IMR-90 (cell line): ENCODE data around the gene ZFYVE28. TPM values are rescaled to one million over a fixed set of nuclear protein-coding genes. Genes with fewer than 3 reads are reported as not detected.

Experiments
- ATAC-seq: fragments of 200-7000 bp; cut with Tn5 transposase; 2 replicates; pipeline ENCODE4 v1.9.1; 2020; ENCODE audit warnings: low read depth, mild to moderate bottlenecking, moderate library complexity
- BruUV-seq: library from RNA; stranded (reverse); fragments of 400-500 nt; replicated peaks from 2 replicates; lab custom pipeline; 2021; lab: Mats Ljungman, UMichigan
- CTCF ChIA-PET: fragments of 300-600 bp; formaldehyde crosslinking; extraction: SDS; loops from one replicate; lab custom pipeline; 2021; ENCODE audit warnings: antibody characterized with exemption; lab: Yijun Ruan, JAX
- POLR2A ChIA-PET: fragments of 300-600 bp; sonication (Branson Sonifier 250); formaldehyde crosslinking; loops from one replicate; lab custom pipeline; 2022; ENCODE audit warnings: antibody characterized with exemption; ENCODE audit not compliant: unreplicated experiment; lab: Charles Lee
- DNase-seq: peaks from one replicate; pipeline ENCODE4 v3.0.0; 2013
- H2AFZ ChIP-seq: replicated peaks from 2 replicates; pipeline ENCODE3; 2013; ENCODE audit warnings: low read length, mild to moderate bottlenecking; ENCODE audit not compliant: poor library complexity
- H2AK5ac ChIP-seq: 2 replicates; pipeline ENCODE4 v1.6.1; 2013; ENCODE audit warnings: low read depth, low read length, inconsistent platforms
- H2AK9ac ChIP-seq: replicated peaks from 2 replicates; pipeline ENCODE3; 2013; ENCODE audit warnings: mild to moderate bottlenecking, low read depth, low read length, moderate library complexity; ENCODE audit not compliant: poor library complexity
- H2BK120ac ChIP-seq: 2 replicates; pipeline ENCODE4 v1.6.1; 2013; ENCODE audit warnings: low read depth, low read length, inconsistent platforms
- H2BK15ac ChIP-seq: 3 replicates; pipeline ENCODE4 v1.6.1; 2013; ENCODE audit warnings: low read depth, low read length, inconsistent platforms
- H2BK20ac ChIP-seq: 2 replicates; pipeline ENCODE4 v1.6.1; 2013; ENCODE audit warnings: low read depth, mild to moderate bottlenecking, inconsistent platforms, low read length, moderate library complexity
- H2BK5ac ChIP-seq: 2 replicates; pipeline ENCODE4 v1.6.1; 2013; ENCODE audit warnings: mild to moderate bottlenecking, low read depth, low read length, inconsistent platforms; ENCODE audit not compliant: poor library complexity, severe bottlenecking
- H3K14ac ChIP-seq: replicated peaks from 2 replicates; pipeline ENCODE4 v1.6.1; 2013; ENCODE audit warnings: low read depth, low read length, inconsistent platforms
- H3K18ac ChIP-seq: 2 replicates; pipeline ENCODE4 v1.6.1; 2013; ENCODE audit warnings: low read depth, low read length, control low read depth
- H3K23ac ChIP-seq: 2 replicates; pipeline ENCODE4 v1.6.1; 2013; ENCODE audit warnings: low read depth, low read length, inconsistent platforms
- H3K27ac ChIP-seq: 2 replicates; pipeline ENCODE4 v1.5.1; 2013; ENCODE audit warnings: mild to moderate bottlenecking, control low read depth, low read length; ENCODE audit not compliant: insufficient read depth
- H3K27me3 ChIP-seq: 2 replicates; pipeline ENCODE4 v1.6.1; 2013; ENCODE audit warnings: low read length; ENCODE audit not compliant: control insufficient read depth, insufficient read depth
- H3K36me3 ChIP-seq: 2 replicates; pipeline ENCODE4 v1.6.1; 2013; ENCODE audit warnings: low read length, mixed read lengths; ENCODE audit not compliant: control insufficient read depth, insufficient read depth
- H3K4ac ChIP-seq: 2 replicates; pipeline ENCODE4 v1.6.1; 2013; ENCODE audit warnings: low read depth, low read length, inconsistent platforms
- H3K4me1 ChIP-seq: 2 replicates; pipeline ENCODE4 v1.6.1; 2013; ENCODE audit warnings: low read length, mixed read lengths; ENCODE audit not compliant: control insufficient read depth, insufficient read depth
- H3K4me2 ChIP-seq: 2 replicates; pipeline ENCODE4 v1.6.1; 2013; ENCODE audit warnings: low read depth, mild to moderate bottlenecking, control low read depth, low read length, moderate library complexity
- H3K4me3 ChIP-seq: 2 replicates; pipeline ENCODE4 v1.5.1; 2013; ENCODE audit warnings: low read depth, mild to moderate bottlenecking, control low read depth, low read length, moderate library complexity; ENCODE audit not compliant: insufficient read depth
- H3K56ac ChIP-seq: 2 replicates; pipeline ENCODE4 v1.6.1; 2013; ENCODE audit warnings: low read length, inconsistent platforms; ENCODE audit not compliant: insufficient read depth; ENCODE audit errors: extremely low read depth
- H3K79me1 ChIP-seq, 2 experiments: 2 replicates each; pipeline ENCODE4 v1.6.1; 2013; ENCODE audit warnings: low read length in 2 of 2, inconsistent platforms in 1 of 2, low read depth in 1 of 2
- H3K9ac ChIP-seq: 2 replicates; pipeline ENCODE4 v1.6.1; 2013; ENCODE audit warnings: low read depth, low read length, control low read depth
- H3K9me1 ChIP-seq: 2 replicates; pipeline ENCODE4 v1.6.1; 2013; ENCODE audit warnings: low read length, inconsistent platforms; ENCODE audit not compliant: insufficient read depth
- H3K9me3 ChIP-seq: 2 replicates; pipeline ENCODE4 v1.6.1; 2013; ENCODE audit warnings: low read length; ENCODE audit not compliant: control insufficient read depth, insufficient read depth
- H4K20me1 ChIP-seq: 2 replicates; pipeline ENCODE4 v1.6.1; 2013; ENCODE audit warnings: low read length, inconsistent platforms; ENCODE audit not compliant: insufficient read depth
- H4K5ac ChIP-seq: 2 replicates; pipeline ENCODE4 v1.6.1; 2013; ENCODE audit warnings: mild to moderate bottlenecking, low read depth, low read length, control low read depth
- H4K8ac ChIP-seq, 2 experiments: 2 replicates each; pipeline ENCODE4 v1.6.1; 2013; ENCODE audit warnings: low read depth in 2 of 2, low read length in 2 of 2, control low read depth in 1 of 2, inconsistent platforms in 1 of 2
- H4K91ac ChIP-seq: 2 replicates; pipeline ENCODE4 v1.6.1; 2013; ENCODE audit warnings: low read depth, low read length, inconsistent platforms; ENCODE audit not compliant: insufficient read depth
- NFE2L2 ChIP-seq: fragments of 150-350 bp; IDR thresholded peaks from 2 replicates; pipeline ENCODE4 v1.6.1; 2016; ENCODE audit warnings: low read depth, mild to moderate bottlenecking, low read length
- POLR2A ChIP-seq: IDR thresholded peaks from 2 replicates; pipeline ENCODE4 v1.6.1; 2012; ENCODE audit warnings: mild to moderate bottlenecking, low read depth, low read length
- RFX5 ChIP-seq: IDR thresholded peaks from 2 replicates; pipeline ENCODE4 v1.8.0; 2012; ENCODE audit warnings: low read depth, mild to moderate bottlenecking, low read length, moderate library complexity
- WGBS, 2 experiments: methylation state at CpG; one replicate each; pipeline versions ENCODE4 v1.1.5 to v1.1.7; 2013; ENCODE audit warnings: missing lambda C conversion rate in 2 of 2; ENCODE audit not compliant: insufficient read length in 1 of 2; ENCODE audit errors: extremely low coverage in 2 of 2; 5-methylcytosine and 5-hydroxymethylcytosine counted together
- dilution Hi-C: fragments of 300-500 bp; cut with HindIII; formaldehyde crosslinking; loops from one replicate; pipeline ENCODE4 v1.14.3; 2018; ENCODE audit warnings: low sequenced_read_pairs; ENCODE audit not compliant: unreplicated experiment
- in situ Hi-C: fragments of 300-500 bp; cut with MboI; formaldehyde crosslinking; loops from 3 replicates; pipeline ENCODE4 v1.14.3; 2019; ENCODE audit warnings: low sequenced_read_pairs, inconsistent platforms, mixed read lengths
- intact Hi-C: fragments of 100-400 bp; cut with micrococcal nuclease; formaldehyde crosslinking; loops from 2 replicates; pipeline ENCODE4 v1.10.0; 2022
- polyA plus RNA-seq, 3 experiments: library from polyadenylated mRNA; depleted of rRNA; stranded (reverse); fragments of >200 nt; gene quantifications; 2 replicates each; pipeline ENCODE4 v1.2.3, GENCODE V29; 2012; ENCODE audit warnings: low replicate concordance in 1 of 3
- total RNA-seq: library from RNA; depleted of rRNA; stranded (reverse); fragments of >200 nt; gene quantifications from 2 replicates; pipeline ENCODE4 v1.2.3, GENCODE V29; 2012

The ZFYVE28 gene
- total and polyA plus RNA-seq, 2 of the 4 experiments (the other 2 are of a cell fraction), result 0.36 to 1.2 TPM

- H3K23ac ChIP-seq, result peak within 1 kb of the TSS; percentile 92
- ChIA-PET CTCF (no interaction called here), POLR2A (no interaction called here)
- peak within 1 kb of the TSS; percentile 83 for H3K4me2 ChIP-seq
- in situ Hi-C loops (no loop called here), intact Hi-C loops (loop anchor here (5.0 to 10.0 kb wide), 3 partner anchors 91 to 206 kb away; partner anchors contain the start of genes CFAP99, RNF4 and ZFYVE28), dilution Hi-C loops (no loop called here)
- peak within 1 kb of the TSS; percentile 99 for H2AK9ac ChIP-seq
- H2BK120ac ChIP-seq, result peak within 1 kb of the TSS; percentile 56
- peak within 1 kb of the TSS; percentile 76 for H4K5ac ChIP-seq
- H3K18ac ChIP-seq, result peak within 1 kb of the TSS; percentile 42; the same call in 1 of the 2 replicates
- peak within 1 kb of the TSS; percentile 71 for H2BK5ac ChIP-seq
- no peak within 1 kb of the TSS for H2BK20ac ChIP-seq
- peak; percentile 51 for TF ChIP-seq POLR2A
- TF ChIP-seq RFX5, result no peak
- TF ChIP-seq NFE2L2, result no peak
- H2AK5ac ChIP-seq, result peak within 1 kb of the TSS; percentile 87
- H3K27ac ChIP-seq, result peak within 1 kb of the TSS; percentile 89
- H3K9me1 ChIP-seq, result peaks cover 4% of the 10 kb centered on the region; the same call in 1 of the 2 replicates
- H3K4ac ChIP-seq, result peak within 1 kb of the TSS; percentile 87
- no peaks in the 10 kb centered on the region for H3K27me3 ChIP-seq
- H4K91ac ChIP-seq, result peak within 1 kb of the TSS; percentile 63
- H3K14ac ChIP-seq, result peak within 1 kb of the TSS; percentile 85
- DNase-seq, result no peak
- peak within 1 kb of the TSS; percentile 87 for H3K9ac ChIP-seq
- no peaks in the 10 kb centered on the region for H3K9me3 ChIP-seq
- peaks cover 23% of the 10 kb centered on the region; the same call in 1 of the 2 replicates for H3K36me3 ChIP-seq
- no peak within 1 kb of the TSS for H2BK15ac ChIP-seq
- peaks cover 28 to 44% of the 10 kb centered on the region in 2 experiments for H3K79me1 ChIP-seq
- H2AFZ ChIP-seq, result peak within 1 kb of the TSS; percentile 92
- no TSS peak for BruUV-seq
- H3K56ac ChIP-seq, result peak within 1 kb of the TSS; percentile 38; the same call in 1 of the 2 replicates
- peak; percentile 1 for ATAC-seq
- peaks cover 8% of the 10 kb centered on the region; the same call in 1 of the 2 replicates for H3K4me1 ChIP-seq
- peak within 1 kb of the TSS; percentile 75 to 89 for H4K8ac ChIP-seq
- 1% methylated on average over 46 of the region's 46 CpGs; no CpG with 5 or more reads in 1 of the 2 experiments for WGBS, 2 experiments
- H4K20me1 ChIP-seq, result peaks cover 32% of the 10 kb centered on the region
- peak within 1 kb of the TSS; percentile 97 for H3K4me3 ChIP-seq
Measured at GRCh38 chr4:2261853-2262144, 156.6 kb downstream of the ZFYVE28 start, which contains the start of gene MXD4. Gene MXD4, minus strand, starts transcription at chr4:2262109. Its CDS starts 129 bp downstream, at chr4:2261980.
